Measurements from ENCODE around the gene SNAPC2.

The SNAPC2 gene

DNA sequence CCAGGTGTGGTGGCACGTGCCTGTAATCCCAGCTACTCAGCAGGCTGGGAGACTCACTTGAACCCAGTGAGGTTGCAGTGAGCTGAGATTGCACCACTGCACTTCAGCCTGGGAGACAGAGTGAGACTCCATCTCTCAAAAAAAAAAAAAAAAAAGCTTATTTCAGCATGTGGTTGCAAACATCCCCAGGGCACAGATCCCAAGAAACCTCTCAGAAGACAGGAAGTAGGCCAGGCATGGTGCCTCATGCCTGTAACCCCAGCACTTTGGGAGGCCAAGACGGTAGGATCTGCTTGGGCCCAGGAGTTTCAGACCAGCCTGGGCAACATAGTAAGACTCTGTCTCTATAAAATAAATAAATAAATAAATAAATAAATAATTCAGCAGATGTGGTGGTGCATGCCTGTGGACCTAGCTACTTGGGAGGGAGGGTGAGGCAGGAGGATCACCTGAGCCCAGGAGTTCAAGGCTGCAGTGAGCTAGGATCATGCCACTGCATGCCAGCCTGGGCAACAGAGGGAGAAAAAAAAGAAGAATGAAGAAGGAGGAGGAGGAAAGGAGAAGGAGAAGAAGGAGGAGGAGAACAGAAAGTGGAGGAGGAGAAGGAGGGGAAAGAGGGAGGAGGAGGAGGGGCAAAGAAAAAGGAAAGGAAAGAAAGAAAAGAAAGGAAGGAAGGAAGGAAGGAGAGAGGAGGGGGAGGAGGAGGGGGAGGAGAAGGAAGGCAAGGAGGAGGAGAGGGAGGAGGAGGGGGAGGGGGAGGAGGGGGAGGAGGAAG, 36.2 kb upstream of the SNAPC2 start:
- TF ChIP-seq SIN3A (IDR thresholded peaks at IDR 0.05; ENCODE audit: borderline replicate concordance, insufficient read depth, low read length), result no peak
- no peak for TF ChIP-seq POLR2AphosphoS5 (IDR thresholded peaks at IDR 0.05; ENCODE audit: low read depth, low read length)
- TF ChIP-seq, protein P1, sequence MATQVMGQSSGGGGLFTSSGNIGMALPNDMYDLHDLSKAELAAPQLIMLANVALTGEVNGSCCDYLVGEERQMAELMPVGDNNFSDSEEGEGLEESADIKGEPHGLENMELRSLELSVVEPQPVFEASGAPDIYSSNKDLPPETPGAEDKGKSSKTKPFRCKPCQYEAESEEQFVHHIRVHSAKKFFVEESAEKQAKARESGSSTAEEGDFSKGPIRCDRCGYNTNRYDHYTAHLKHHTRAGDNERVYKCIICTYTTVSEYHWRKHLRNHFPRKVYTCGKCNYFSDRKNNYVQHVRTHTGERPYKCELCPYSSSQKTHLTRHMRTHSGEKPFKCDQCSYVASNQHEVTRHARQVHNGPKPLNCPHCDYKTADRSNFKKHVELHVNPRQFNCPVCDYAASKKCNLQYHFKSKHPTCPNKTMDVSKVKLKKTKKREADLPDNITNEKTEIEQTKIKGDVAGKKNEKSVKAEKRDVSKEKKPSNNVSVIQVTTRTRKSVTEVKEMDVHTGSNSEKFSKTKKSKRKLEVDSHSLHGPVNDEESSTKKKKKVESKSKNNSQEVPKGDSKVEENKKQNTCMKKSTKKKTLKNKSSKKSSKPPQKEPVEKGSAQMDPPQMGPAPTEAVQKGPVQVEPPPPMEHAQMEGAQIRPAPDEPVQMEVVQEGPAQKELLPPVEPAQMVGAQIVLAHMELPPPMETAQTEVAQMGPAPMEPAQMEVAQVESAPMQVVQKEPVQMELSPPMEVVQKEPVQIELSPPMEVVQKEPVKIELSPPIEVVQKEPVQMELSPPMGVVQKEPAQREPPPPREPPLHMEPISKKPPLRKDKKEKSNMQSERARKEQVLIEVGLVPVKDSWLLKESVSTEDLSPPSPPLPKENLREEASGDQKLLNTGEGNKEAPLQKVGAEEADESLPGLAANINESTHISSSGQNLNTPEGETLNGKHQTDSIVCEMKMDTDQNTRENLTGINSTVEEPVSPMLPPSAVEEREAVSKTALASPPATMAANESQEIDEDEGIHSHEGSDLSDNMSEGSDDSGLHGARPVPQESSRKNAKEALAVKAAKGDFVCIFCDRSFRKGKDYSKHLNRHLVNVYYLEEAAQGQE (IDR thresholded peaks at IDR 0.05; ENCODE audit: insufficient read depth in 1 of 2, low read depth in 2 of 2, low read length in 2 of 2), result no peak
- TF ChIP-seq TAF1 (IDR thresholded peaks at IDR 0.05; ENCODE audit: borderline replicate concordance, insufficient read depth, low read length), result no peak
- TF ChIP-seq FOXP2 (optimal IDR thresholded peaks at IDR 0.05; ENCODE audit: borderline replicate concordance, extremely low read depth, extremely low read length, insufficient read depth), result no peak

DNA sequence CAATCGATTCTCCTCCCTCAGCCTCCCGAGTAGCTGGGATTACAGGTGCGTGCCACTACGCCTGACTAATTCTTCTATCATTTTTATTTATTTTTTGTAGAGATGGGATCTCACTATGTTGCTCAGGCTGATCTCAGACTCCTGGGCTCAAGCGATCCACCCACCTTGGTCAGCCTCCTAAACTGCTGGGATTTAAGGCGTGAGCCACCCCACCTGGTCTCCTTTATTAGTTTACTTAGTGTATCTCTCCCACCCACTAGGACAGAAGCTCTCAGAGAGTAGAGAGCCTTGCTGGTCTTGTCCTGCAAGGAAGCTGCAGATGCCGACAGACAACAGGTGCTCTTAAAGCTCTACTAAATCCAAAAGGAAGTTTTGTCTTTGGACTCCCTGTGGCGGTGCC, 34.3 kb upstream of the SNAPC2 start:
- TF ChIP-seq SIN3A (IDR thresholded peaks at IDR 0.05; ENCODE audit: borderline replicate concordance, insufficient read depth, low read length), result no peak
- TF ChIP-seq, protein P1 (IDR thresholded peaks at IDR 0.05; ENCODE audit: insufficient read depth in 1 of 2, low read depth in 2 of 2, low read length in 2 of 2), result no peak
- TF ChIP-seq TAF1 (IDR thresholded peaks at IDR 0.05; ENCODE audit: borderline replicate concordance, insufficient read depth, low read length), result no peak
- TF ChIP-seq POLR2AphosphoS5 (IDR thresholded peaks at IDR 0.05; ENCODE audit: low read depth, low read length), result no peak
- TF ChIP-seq FOXP2 (optimal IDR thresholded peaks at IDR 0.05; ENCODE audit: borderline replicate concordance, extremely low read depth, extremely low read length, insufficient read depth), result no peak

GRCh38 chr19:7887408-7888144, 32.6 kb upstream of the SNAPC2 start:
- no peak for TF ChIP-seq SIN3A (IDR thresholded peaks at IDR 0.05; ENCODE audit: borderline replicate concordance, insufficient read depth, low read length)
- no peak for TF ChIP-seq FOXP2 (optimal IDR thresholded peaks at IDR 0.05; ENCODE audit: borderline replicate concordance, extremely low read depth, extremely low read length, insufficient read depth)
- TF ChIP-seq TAF1 (IDR thresholded peaks at IDR 0.05; ENCODE audit: borderline replicate concordance, insufficient read depth, low read length), result no peak
- TF ChIP-seq POLR2AphosphoS5 (IDR thresholded peaks at IDR 0.05; ENCODE audit: low read depth, low read length), result no peak
- TF ChIP-seq, protein P1 (IDR thresholded peaks at IDR 0.05; ENCODE audit: insufficient read depth in 1 of 2, low read depth in 2 of 2, low read length in 2 of 2), result no peak

- TF ChIP-seq TAF1 (IDR thresholded peaks at IDR 0.05; ENCODE audit: borderline replicate concordance, insufficient read depth, low read length) (no peak), POLR2AphosphoS5 (IDR thresholded peaks at IDR 0.05; ENCODE audit: low read depth, low read length) (no peak), FOXP2 (optimal IDR thresholded peaks at IDR 0.05; ENCODE audit: borderline replicate concordance, extremely low read depth, extremely low read length, insufficient read depth) (no peak), SIN3A (IDR thresholded peaks at IDR 0.05; ENCODE audit: borderline replicate concordance, insufficient read depth, low read length) (no peak)
- TF ChIP-seq, protein P1 (IDR thresholded peaks at IDR 0.05; ENCODE audit: insufficient read depth in 1 of 2, low read depth in 2 of 2, low read length in 2 of 2), result no peak
Observed at GRCh38 chr19:7888145-7888825, 31.9 kb upstream of the SNAPC2 start, which contains the start of gene LRRC8E. TSS of gene LRRC8E (plus strand) at chr19:7888510. CDS start at chr19:7895604, 7,094 bp downstream.

Measured in PFSK-1 (cell line).